GM12872 (cell line): ENCODE measurements around the gene ZNF580.

Experiments
- CTCF ChIP-seq: IDR thresholded peaks from 3 replicates; pipeline ENCODE4 v1.5.1; 2011; ENCODE audit warnings: low read depth, mild to moderate bottlenecking, low read length, moderate library complexity; ENCODE audit not compliant: insufficient read depth

The ZNF580 gene

GRCh38 chr19:55640577-55641425 lies at the start of gene ZNF580:
Gene ZNF580 (plus strand): TSS chr19:55641002. CDS start chr19:55642509, 1,507 bp downstream.
- no peak for TF ChIP-seq CTCF

GRCh38 chr19:55591555-55591954 lies 49.2 kb upstream of the ZNF580 start:
- no peak for TF ChIP-seq CTCF

GRCh38 chr19:55592391-55593090 lies 48.3 kb upstream of the ZNF580 start:
- TF ChIP-seq CTCF = no peak

- no peak for TF ChIP-seq CTCF
These were observed 47.6 kb upstream of the ZNF580 start for GRCh38 chr19:55593096-55593772.

- no peak for TF ChIP-seq CTCF
These were observed 45.7 kb upstream of the ZNF580 start for GRCh38 chr19:55594996-55595545.

GRCh38 chr19:55596304-55596703 lies 44.5 kb upstream of the ZNF580 start:
- TF ChIP-seq CTCF = no peak

- no peak for TF ChIP-seq CTCF
These were observed 43.3 kb upstream of the ZNF580 start for GRCh38 chr19:55597501-55597921.
